Esophagus squamous epithelium (tissue), 5 donors: Measurements from ENCODE around the gene ANTXR1. TPM values are rescaled to one million over a fixed set of nuclear protein-coding genes. Genes with fewer than 3 reads are reported as not detected.
A peak's percentile ranks its signal among the peaks of the same experiment; 100 is the strongest.

ENCODE experiments used
- DNase-seq: peaks from one replicate; lab custom pipeline; 2025; lab: John Stamatoyannopoulos, UW
- H3K27ac ChIP-seq, 4 donors: fragments of 200-600 bp; sonication (generic); one replicate each; pipeline ENCODE4 v1.5.1; 2016 to 2019; ENCODE audit warnings: mild to moderate bottlenecking in 1 of 4
- H3K27me3 ChIP-seq, 4 donors: fragments of 200-600 bp; sonication (generic); 1 replicate in 3 of 4; 2 replicates in 1 of 4; pipeline versions ENCODE4 v1.5.1 to v1.6.0; 2017 to 2021; ENCODE audit warnings: antibody characterized with exemption in 1 of 4
- H3K36me3 ChIP-seq, 3 donors: fragments of 200-600 bp; sonication (generic); one replicate each; pipeline ENCODE4 v1.5.1; 2016 to 2019
- H3K4me1 ChIP-seq, 3 donors: fragments of 200-600 bp; sonication (generic); one replicate each; pipeline ENCODE4 v1.5.1; 2017 to 2019
- H3K4me3 ChIP-seq, 4 donors: fragments of 200-600 bp; sonication (generic); 1 replicate in 3 of 4; 2 replicates in 1 of 4; pipeline ENCODE4 v1.5.1; 2016 to 2019; ENCODE audit warnings: mild to moderate bottlenecking in 2 of 4, moderate library complexity in 1 of 4
- H3K9me3 ChIP-seq, 3 donors: fragments of 200-600 bp; sonication (generic); one replicate each; pipeline ENCODE4 v1.5.1; 2016 to 2019
- CTCF ChIP-seq, 6 experiments: fragments of 450-650 bp in 4 of 6; fragments of 200-600 bp in 2 of 6; sonication (generic) in 2 of 6; IDR thresholded peaks; one replicate each; pipeline ENCODE4 v1.5.1; 2016 to 2019; ENCODE audit warnings: antibody characterized with exemption in 6 of 6, mild to moderate bottlenecking in 4 of 6, moderate library complexity in 4 of 6
- POLR2A ChIP-seq, 4 donors: fragments of 450-650 bp; IDR thresholded peaks; one replicate each; pipeline ENCODE4 v1.6.1; 2017; ENCODE audit warnings: antibody characterized with exemption in 4 of 4, mild to moderate bottlenecking in 4 of 4, moderate library complexity in 3 of 4
- WGBS, 2 donors: methylation state at CpG; one replicate each; pipeline ENCODE4 v1.1.5; 2018; 5-methylcytosine and 5-hydroxymethylcytosine counted together
- intact Hi-C: fragments of 100-400 bp; cut with DNase I; formaldehyde crosslinking; loops from one replicate; pipeline ENCODE4 v1.15.0; 2022
- total RNA-seq, 4 donors: library from RNA; depleted of rRNA; stranded (reverse); fragments of >200 nt; gene quantifications; one replicate each; pipeline ENCODE4 v1.1.0, GENCODE V29; 2016
- donor health status: DM: yes; HTN: yes; CAD: no.

Gene ANTXR1
- total RNA-seq, 4 donors from 2014 or later = 7.8 to 50.9 (median 17.3) TPM

GRCh38 chr2:69145204-69145603 lies 132.2 kb downstream of the ANTXR1 start:
- Histone ChIP-seq H3K4me3 (no peak overlapping the region), H3K27me3 (no peaks in the 10 kb centered on the region), H3K4me1 (peaks cover 8 to 48% (median 9%) of the 10 kb centered on the region in 3 donors), H3K9me3 (no peaks in the 10 kb centered on the region), H3K36me3 (no peaks in the 10 kb centered on the region), H3K27ac (peak overlapping the region in 1 of 4 donors; percentile 35)
- no peak for TF ChIP-seq POLR2A (IDR thresholded peaks at IDR 0.05)
- TF ChIP-seq CTCF (IDR thresholded peaks at IDR 0.05) = no peak
- intact Hi-C loops = no loop called here
- WGBS, 2 donors = 66 to 70% methylated on average over 6 to 7 of the region's 7 CpGs
- no peak for DNase-seq

GRCh38 chr2:69147841-69148533 lies 135.0 kb downstream of the ANTXR1 start:
- DNase-seq = no peak
- 68 to 79% methylated on average over 10 to 13 of the region's 13 CpGs for WGBS, 2 donors
- intact Hi-C loops = no loop called here
- H3K4me1 ChIP-seq = peaks cover 0 to 55% (median 10%) of the 10 kb centered on the region in 3 donors
- H3K27me3 ChIP-seq = no peaks in the 10 kb centered on the region
- H3K27ac ChIP-seq = peak overlapping the region in 3 of 4 donors; percentile 49 to 78 (median 66)
- no peaks in the 10 kb centered on the region for H3K9me3 ChIP-seq
- no peak for TF ChIP-seq CTCF (IDR thresholded peaks at IDR 0.05)
- no peak for TF ChIP-seq POLR2A (IDR thresholded peaks at IDR 0.05)
- no peaks in the 10 kb centered on the region for H3K36me3 ChIP-seq
- H3K4me3 ChIP-seq = no peak overlapping the region

GRCh38 chr2:69149631-69150215 lies 136.7 kb downstream of the ANTXR1 start:
- Histone ChIP-seq H3K27ac (peak overlapping the region in 3 of 4 donors; percentile 66 to 85 (median 78)), H3K36me3 (no peaks in the 10 kb centered on the region), H3K27me3 (no peaks in the 10 kb centered on the region), H3K4me1 (peaks cover 0 to 64% (median 14%) of the 10 kb centered on the region in 3 donors), H3K4me3 (no peak overlapping the region), H3K9me3 (no peaks in the 10 kb centered on the region)
- intact Hi-C loops = no loop called here
- 51% methylated on average over 4 to 6 of the region's 7 CpGs for WGBS, 2 donors
- TF ChIP-seq POLR2A (IDR thresholded peaks at IDR 0.05) (no peak), CTCF (IDR thresholded peaks at IDR 0.05) (no peak)
- no peak for DNase-seq

- H3K9me3 ChIP-seq = no peaks in the 10 kb centered on the region
- DNase-seq = no peak
- TF ChIP-seq CTCF (IDR thresholded peaks at IDR 0.05) = no peak
- TF ChIP-seq POLR2A (IDR thresholded peaks at IDR 0.05) = no peak
- H3K27me3 ChIP-seq = no peaks in the 10 kb centered on the region
- 53 to 70% methylated on average over 3 to 4 of the region's 4 CpGs for WGBS, 2 donors
- intact Hi-C loops = no loop called here
- H3K36me3 ChIP-seq = peaks cover 0 to 6% (median 0%) of the 10 kb centered on the region in 3 donors
- H3K4me1 ChIP-seq = peaks cover 0 to 57% (median 14%) of the 10 kb centered on the region in 3 donors
- H3K27ac ChIP-seq = peak overlapping the region in 3 of 4 donors; percentile 60 to 71 (median 60)
- no peak overlapping the region for H3K4me3 ChIP-seq
Observed at GRCh38 chr2:69151931-69152330, 139.0 kb downstream of the ANTXR1 start.
